ENCODE measurements around the gene GFI1B. TPM values are rescaled to one million over a fixed set of nuclear protein-coding genes. Genes with fewer than 3 reads are reported as not detected.

Gene GFI1B
- total RNA-seq, 4 donors from 2014 or later, result not detected

DNA sequence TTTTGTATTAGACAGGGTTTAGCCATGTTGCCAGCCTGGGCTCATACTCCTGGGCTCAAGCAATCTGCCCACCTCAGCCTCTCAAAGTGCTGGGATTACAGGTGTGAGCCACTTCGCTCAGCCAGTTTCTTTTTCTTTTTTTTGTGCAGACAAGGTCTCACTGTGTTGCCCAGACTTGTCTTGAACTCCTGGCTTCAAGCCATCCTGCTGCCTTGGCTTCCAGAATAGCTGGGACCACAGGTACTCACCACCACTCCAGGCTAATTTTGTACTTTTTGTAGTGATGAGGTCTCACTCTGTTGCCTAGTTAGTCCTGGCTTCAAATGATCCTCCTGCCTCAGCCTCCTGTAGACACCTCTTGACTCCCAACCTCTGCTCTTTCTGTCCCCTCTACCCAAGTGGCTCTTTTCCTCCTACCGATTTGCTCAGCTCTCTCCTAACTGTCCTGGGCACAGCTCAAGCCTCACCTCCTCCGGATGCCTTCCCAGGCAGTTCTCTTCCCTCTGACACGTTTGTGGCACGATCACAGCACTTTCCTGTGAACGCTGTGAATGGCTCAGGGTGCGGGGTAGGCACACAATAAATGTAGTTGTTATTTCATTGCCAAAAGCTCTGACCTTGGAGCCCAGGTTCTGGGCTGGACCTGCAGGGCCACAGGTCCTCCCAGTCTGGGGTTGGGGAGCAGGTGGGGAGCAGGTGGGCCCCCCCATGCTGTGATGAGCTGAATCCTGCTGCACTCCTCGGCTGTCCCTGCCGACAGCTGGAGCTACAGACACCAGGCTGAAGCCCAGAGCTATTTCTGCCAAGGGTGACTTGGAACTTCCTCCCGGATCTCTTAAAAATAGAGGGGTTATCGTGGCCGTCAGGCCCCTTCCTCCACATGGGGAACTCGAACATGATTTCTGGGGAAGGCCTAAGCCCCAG is 23.9 kb downstream of the GFI1B start:
- TF ChIP-seq, protein P1, sequence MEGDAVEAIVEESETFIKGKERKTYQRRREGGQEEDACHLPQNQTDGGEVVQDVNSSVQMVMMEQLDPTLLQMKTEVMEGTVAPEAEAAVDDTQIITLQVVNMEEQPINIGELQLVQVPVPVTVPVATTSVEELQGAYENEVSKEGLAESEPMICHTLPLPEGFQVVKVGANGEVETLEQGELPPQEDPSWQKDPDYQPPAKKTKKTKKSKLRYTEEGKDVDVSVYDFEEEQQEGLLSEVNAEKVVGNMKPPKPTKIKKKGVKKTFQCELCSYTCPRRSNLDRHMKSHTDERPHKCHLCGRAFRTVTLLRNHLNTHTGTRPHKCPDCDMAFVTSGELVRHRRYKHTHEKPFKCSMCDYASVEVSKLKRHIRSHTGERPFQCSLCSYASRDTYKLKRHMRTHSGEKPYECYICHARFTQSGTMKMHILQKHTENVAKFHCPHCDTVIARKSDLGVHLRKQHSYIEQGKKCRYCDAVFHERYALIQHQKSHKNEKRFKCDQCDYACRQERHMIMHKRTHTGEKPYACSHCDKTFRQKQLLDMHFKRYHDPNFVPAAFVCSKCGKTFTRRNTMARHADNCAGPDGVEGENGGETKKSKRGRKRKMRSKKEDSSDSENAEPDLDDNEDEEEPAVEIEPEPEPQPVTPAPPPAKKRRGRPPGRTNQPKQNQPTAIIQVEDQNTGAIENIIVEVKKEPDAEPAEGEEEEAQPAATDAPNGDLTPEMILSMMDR (IDR thresholded peaks at IDR 0.05; ENCODE audit: low read depth), result no peak

GRCh38 chr9:133003071-133003461 is 24.6 kb downstream of the GFI1B start:
- TF ChIP-seq, protein P1 (IDR thresholded peaks at IDR 0.05; ENCODE audit: low read depth), result no peak

- TF ChIP-seq, protein P1 (IDR thresholded peaks at IDR 0.05; ENCODE audit: low read depth), result no peak
Measured at GRCh38 chr9:133003671-133004090, 25.2 kb downstream of the GFI1B start.

GRCh38 chr9:133004091-133004998 is 25.9 kb downstream of the GFI1B start:
- TF ChIP-seq, protein P1 (IDR thresholded peaks at IDR 0.05; ENCODE audit: low read depth), result no peak

- TF ChIP-seq, protein P1 (IDR thresholded peaks at IDR 0.05; ENCODE audit: low read depth), result no peak
Measured at GRCh38 chr9:133004999-133005760, 26.7 kb downstream of the GFI1B start.

DNA sequence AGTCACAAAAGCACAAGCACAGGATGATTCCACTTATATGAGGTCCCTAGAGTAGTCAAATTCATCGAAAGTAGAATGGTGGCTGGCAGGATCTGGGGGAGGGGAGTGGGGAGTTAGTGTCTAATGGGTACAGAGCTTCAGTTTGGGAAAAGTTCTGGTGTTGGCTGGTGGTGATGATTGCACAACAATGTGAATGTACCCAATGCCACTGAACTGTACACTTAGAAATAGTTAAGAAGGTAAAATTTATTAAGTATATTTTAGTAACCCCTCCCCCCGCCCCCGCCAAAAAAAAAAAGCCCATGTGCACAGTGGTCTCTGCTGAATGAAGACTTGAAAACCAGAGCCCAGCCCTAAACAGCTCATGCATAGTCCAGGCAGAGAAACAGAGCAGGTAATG is 27.5 kb downstream of the GFI1B start:
- TF ChIP-seq, protein P1 (IDR thresholded peaks at IDR 0.05; ENCODE audit: low read depth), result no peak

Data from subcutaneous adipose tissue (tissue), 4 donors.